ENCODE measurements around the gene ADAMTSL1.

Gene ADAMTSL1

DNA sequence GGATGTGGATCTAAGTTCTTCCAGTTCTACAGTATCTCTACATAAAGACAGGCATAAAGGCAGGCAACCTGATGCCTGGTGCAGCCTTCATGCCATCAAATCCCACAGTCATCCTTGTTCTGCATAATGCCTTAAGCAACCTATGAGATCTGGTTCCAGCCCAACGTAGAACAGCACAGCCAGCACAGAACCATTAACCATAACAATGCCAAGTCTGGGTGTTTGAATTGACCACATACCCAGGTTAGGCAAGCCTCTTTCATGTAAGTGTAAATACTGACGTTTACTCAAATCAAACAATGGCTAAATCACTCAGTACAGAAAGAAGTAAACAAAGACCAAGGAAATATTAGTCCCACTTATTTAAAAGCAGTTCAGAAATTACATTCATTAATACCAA is 195.0 kb downstream of the ADAMTSL1 start:
- no peak for DNase-seq

DNA sequence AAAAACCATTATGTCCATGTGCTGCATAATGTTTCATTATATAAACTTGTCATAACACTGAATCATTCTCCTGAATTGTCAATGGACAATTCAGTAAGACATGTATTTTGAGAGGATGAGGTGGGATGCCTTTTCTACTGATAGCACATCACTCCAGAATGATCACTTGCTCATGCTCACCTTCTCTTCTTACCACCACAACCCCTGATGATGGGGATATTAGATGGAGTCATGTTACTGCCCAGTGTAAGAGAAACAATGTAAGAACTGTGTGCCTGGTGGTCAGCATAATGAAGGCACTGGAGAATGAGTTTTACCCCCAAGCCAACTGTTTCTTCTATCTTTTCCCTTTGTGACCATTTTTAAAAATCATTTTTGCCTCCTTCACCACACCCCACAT is 198.8 kb downstream of the ADAMTSL1 start:
- DNase-seq, result no peak

DNA sequence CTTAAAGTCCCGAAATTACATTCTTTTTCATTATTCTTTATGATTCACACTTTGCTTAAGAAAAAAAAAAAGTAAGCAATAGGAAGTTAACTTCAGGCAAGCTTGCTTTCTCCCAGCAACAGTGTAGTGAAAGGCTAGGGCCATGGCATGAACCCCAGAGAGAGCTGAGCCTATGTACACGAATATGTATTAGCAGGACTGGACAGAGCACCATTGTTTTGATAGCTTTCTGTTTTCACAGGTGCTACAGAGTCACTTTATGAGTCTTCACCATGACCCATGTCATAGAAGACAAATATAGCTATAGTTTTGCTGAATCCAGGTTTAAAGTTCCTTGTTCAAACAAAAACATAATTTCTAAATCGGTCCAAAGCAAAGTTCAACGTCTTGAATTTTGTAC is 199.2 kb downstream of the ADAMTSL1 start:
- no peak for DNase-seq

DNA sequence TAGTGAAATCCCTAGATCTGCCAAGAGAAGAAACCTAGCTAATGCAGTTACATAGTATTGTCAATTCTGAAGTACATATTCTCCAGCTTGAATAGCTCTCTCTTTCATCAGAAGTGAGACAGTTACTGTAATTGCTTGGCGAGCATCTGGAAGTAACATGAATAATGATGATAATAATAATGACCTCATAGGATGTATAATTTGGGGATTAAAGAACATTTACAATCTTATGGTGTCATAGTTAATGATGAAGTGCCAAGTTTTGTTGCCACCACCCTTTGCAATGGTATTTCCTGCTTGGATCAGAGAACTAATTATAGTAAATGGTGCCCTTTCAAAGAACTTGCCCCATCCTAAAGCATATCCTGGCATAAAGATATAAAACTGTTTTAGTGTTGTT is 201.4 kb downstream of the ADAMTSL1 start:
- no peak for DNase-seq

DNA sequence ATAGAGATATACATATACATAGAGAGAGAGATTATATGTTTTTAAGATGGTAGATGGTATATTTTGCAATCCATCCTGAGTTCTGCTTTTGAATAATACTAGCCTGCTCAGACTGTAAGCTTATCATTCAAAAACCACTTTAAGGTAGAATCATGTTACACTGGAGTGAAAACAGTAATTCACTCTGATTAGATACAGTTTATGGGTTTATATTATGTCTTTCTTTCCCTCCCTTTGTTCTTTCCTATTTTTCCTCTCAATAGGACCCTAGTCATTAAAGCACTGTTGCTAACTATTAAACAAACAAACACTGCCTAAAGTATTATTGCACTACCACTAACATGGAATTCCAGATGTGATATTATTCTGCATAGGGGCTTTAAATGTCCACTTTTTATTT is 202.0 kb downstream of the ADAMTSL1 start:
- DNase-seq, result no peak

DNA sequence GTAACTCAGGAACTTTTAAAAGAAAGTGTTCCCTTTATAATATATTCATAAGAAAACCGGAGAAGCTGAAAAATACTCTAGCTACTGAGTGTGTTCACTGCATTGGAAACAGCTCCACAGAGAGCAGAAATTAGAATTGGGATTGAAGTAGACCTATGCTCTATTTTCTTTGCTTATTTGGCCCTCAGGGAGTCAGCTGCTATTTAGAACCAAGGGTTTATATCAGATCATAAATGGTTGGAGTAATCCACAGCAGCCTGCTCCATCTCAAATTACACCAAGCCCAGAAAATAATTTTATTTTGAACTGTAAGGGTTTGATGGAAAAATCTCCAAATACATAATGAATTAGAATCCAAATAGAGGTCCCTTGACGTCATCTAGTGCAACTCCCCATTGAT is 202.6 kb downstream of the ADAMTSL1 start:
- no peak for DNase-seq

DNA sequence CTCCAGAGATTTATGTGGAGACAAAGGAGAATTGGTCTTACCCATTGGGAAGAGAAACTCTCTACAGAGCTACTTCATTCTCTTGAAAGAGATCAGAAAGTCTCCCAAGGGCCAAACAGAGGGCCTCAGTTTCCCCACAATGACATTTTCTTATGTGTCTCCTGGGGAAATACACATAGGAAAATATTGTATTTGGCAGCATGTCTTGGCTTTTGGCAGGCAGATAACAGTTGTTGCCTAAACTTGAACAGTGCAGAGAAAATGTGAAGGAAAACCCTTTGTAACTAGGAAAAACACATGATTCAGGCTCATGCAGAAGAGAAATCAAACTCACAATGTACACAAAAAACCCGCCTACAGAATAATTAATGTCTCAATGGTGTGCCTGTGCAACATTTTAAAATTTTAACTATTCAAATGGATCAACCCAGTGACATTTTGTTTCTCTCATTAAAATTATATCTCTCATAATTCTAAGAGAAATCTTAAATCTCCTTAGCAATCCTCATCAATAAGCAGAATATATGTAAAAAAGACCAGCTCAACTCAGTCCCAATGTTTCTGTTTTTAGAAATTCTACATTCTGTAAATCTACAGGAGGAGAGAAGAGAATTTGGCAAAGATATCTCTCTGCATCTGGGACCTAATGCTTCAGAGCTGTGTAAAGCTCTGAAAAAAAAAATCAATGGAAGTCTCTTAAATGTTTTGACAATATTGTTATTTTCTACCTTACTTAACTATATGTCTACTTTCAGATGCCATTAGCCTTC is 205.1 kb downstream of the ADAMTSL1 start:
- no peak for DNase-seq

DNA sequence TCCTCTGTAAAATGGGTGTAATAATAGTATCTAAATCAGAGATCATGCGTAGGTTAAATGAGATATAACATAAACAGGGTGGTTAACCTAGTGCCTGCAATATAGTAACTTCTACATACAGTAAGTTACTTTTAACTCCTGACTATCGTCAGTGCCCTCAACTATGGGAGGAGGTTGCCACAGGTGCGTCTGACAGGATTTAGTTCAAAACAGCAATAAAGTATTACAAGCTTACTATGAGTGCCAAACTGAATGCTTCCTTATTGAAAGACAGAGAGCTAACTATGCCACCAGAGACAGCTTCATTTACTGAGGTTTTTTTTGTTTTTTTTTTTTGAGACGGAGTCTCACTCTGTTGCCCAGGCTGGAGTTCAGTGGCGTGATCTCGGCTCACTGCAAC is 209.0 kb downstream of the ADAMTSL1 start:
- no peak for DNase-seq

DNA sequence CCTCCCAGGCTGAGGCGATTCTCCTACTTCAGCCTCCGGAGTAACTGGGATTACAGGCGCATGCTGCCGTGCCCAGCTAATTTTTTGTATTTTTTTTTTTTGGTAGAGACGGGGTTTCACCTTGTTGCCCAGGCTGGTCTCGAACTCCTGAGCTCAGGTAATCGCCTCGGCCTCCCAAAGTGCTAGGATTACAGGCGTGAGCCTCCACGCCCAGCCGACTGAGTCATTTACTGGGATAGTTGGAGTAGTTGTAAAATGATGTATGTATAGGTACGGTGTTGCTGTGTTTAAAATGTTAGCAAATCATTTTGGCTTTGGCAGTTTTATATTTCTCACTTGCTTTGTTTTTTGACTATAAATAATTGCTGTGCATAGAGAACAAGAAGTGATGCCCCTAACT is 209.4 kb downstream of the ADAMTSL1 start:
- no peak for DNase-seq

DNA sequence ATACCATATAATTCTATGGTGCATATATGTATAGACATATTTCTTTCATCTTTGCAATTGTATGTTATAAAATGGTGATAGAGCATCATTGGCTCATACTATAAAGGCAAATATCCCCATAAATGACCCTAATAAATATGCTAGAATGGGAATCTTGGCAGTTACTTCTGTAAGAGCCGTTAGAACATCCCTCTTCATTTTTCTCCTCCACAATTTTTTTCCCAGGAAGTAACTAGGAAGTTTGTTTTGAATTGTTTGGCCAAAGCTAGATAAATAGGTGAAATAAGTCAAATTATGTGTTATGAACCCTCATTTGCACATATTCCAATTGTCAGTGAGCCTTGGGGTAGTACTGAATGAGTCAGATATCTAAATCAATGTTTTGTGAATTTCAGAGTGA is 209.9 kb downstream of the ADAMTSL1 start:
- no peak for DNase-seq

DNA sequence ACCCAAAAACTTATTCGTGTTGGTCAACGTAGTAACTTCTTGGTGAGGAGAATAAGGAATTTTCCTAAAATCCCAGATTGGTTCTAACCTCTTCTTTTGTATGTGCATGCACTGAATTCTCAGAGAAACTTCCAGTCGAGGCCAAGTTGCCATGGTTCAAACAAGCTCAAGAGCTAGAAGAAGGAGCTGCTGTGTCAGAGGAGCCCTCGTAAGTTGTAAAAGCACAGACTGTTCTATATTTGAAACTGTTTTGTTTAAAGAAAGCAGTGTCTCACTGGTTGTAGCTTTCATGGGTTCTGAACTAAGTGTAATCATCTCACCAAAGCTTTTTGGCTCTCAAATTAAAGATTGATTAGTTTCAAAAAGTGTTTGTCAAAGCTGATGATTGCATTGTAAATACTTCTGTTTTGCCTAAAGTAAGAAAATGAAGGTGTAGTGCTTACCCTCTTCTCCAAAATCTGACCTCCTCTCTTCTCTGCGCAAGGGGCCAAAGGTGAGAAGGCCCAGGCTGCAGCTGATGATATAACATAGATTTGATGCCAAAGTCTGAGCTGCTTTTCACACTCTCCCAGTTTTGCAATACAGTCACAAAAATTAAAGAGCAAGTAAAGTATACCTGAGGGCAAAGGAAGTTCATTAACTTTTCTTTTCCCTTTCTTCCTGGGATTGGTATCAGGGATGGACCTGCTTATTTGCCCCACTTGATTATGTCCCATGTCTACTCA is 210.8 kb downstream of the ADAMTSL1 start:
- DNase-seq, result no peak

DNA sequence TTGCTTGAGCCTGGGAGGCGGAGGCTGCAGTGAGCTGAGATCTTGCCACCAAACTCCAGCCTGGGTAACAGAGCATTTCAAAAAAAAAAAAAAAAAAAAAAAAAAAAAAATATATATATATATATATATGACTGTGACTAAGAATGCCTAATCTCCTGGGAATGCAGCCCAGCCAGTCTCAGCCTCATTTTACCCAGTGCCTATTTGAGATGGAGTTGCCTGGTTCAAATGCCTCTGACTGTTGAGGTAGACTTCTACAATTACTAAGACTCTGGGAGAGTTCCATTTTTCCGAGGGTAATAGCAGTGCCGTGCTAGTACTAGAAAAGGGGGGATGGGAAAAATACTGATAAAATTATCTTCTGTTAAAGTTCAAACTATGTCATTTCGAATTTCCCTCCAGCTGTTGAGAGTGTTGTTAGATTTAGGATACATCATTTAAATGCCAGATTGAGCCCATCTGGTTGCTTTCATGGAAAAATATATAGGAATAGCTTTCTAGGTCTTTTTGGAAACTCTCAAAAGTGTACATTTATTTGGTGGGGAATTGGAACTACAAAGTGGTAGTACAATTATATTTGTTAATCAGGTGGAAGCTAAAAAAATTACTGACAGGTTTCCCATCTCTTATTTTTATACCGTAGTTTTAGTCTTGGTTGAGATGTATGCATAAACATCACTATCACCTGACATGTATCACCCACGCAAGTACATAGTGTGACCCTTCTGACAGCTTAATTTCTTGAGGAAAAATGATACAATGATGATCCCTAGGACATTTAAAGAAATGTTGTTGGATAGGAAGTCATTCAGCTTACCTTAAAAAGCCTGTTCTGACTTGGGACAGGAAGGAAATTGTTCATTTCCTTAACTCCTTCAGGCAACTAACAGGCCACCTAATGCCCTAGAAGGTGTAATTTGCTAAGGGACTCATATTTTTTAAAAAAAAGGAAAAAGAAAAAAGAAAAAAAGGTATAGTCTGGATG is 214.9 kb downstream of the ADAMTSL1 start:
- no peak for DNase-seq

DNA sequence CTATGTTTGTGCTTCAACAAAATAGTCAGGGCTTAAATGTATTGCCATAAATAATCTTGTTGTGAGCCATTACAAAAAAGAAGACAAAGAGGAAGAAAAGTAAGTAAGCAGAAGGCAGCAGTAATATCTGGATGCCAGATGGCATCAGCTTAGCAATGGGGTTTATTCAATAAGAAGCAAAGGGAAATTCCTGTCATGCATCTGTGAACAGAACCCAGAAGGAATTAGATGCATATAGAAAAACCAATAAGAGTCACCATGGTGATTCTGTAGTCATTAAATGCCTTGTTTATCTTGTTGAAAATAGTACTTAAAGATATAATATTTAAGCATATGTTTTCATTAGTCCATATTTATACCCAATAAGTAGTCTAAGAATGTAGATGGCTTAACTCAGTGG is 216.0 kb downstream of the ADAMTSL1 start:
- no peak for DNase-seq

DNA sequence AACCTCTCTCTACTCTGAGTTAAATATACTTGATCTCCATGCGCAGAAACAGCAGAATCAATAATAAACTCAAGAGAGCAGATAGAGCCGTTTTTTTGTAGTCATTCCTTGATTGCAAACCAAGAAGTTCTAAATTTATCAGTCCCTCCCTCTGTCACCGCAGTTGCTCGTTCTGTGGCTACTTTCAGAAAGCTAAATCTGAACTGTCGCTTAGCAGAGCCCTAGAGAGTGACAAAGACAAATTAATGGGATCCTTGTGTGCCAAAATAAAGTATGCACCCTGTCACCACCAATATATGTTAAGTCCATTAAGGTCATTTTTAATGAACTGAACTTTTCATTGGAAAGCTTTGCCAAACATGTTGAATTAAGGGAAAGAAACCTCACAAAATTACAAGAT is 218.3 kb downstream of the ADAMTSL1 start:
- DNase-seq, result no peak

DNA sequence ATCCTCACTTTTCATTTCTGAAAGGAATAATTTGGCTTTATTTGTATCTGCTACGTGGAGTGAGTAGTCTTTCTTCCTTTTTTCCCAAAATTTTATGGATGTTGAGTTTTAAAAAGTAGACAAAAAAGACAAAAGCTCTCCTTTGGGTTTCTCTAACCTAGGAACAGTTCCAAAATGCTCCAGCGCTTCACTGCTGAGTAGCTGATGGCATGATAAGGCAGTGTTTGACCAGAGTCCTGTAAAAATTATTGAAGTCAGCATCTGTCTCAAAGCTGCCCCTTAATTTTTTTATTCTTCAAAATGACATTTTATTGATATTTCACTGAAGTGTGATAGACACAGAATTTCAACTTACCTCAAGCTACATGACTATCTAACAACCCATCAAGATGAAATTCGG is 219.0 kb downstream of the ADAMTSL1 start:
- no peak for DNase-seq

DNA sequence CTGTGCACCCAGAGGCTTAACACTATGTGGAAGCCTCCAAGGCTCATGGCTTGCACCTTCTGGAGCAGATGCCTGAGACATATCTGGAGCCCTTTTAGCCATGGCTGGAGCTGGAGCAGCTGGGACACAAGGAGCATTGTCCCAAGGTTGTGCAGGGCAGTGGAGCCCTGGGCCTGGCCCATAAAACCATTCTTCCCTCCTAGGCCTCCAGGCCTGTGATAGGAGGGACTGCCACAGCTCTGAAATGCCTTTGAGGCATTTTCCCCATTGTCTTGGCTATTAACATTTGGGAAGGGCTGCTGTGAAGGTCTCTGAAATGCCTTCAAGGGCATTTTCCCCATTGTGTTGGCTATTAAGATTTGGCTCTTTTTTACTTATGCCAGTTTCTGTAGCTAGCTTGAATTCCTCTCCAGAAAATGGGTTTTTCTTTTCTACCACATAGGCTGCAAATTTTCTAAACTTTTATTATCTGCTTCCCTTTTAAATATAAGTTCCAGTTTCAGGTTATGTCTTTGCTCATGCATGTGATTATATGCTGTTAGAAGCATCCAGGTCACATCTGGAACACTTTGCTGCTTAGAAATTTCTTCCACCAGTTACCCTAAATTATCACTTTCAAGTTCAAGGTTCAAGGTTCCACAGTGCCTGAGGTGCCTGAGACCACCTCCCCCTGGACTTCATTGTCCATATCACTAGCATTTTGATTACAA is 221.2 kb downstream of the ADAMTSL1 start:
- DNase-seq, result no peak

DNA sequence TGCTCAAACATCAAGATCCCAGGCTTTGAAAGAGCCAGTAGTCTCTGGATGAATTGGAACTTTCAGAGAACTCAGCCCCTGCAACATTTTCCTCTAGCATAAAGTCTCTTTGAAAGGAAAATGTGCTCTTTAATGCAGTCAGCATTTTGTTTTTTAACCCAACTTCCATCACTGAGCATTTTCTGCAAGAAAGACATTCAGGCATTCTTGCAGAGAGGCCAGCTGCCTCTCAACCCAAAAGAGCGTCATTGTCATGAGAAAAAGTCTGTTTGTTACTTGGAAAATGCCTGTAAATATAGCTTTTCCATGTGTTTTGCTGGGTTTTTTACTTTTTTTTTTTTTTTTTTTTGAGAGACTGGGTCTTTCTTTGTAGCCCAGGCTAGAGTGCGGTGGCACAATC is 225.0 kb downstream of the ADAMTSL1 start:
- no peak for DNase-seq

DNA sequence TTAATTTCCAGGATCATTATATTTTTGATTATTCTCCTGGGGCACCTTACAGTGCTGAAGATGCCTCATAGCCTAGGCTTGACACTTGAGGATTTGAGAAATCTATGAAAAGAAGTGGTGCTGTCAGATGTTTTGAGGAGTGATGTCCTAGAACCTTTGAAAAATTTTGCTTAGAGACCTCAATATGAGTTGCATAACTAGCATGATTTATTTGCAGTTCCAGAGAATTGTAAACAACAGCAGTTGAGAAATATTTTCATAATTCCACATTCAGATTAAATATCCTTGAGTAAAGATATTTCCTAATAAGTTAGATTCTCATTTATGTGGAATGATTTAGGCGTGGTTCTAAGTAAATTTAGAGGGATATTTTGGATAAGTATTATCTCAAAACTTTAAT is 225.8 kb downstream of the ADAMTSL1 start:
- DNase-seq, result no peak

DNA sequence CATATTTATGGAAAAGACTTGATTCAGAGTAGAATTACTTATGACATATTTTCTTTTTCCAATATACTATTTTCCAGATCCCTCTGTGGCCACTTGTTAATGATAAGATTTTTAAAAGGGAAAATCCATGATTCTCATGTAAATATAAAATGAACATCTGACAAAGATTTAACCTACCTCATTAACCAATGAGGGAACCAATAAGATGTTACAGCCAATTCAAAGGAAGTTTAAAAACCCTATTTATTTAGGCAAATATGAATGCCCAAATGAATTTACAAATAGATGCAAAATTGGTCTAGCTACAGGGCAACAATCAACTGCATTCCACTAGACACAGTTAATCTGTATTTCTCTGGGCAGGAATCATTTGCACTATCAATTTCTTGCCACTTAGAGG is 226.8 kb downstream of the ADAMTSL1 start:
- no peak for DNase-seq

DNA sequence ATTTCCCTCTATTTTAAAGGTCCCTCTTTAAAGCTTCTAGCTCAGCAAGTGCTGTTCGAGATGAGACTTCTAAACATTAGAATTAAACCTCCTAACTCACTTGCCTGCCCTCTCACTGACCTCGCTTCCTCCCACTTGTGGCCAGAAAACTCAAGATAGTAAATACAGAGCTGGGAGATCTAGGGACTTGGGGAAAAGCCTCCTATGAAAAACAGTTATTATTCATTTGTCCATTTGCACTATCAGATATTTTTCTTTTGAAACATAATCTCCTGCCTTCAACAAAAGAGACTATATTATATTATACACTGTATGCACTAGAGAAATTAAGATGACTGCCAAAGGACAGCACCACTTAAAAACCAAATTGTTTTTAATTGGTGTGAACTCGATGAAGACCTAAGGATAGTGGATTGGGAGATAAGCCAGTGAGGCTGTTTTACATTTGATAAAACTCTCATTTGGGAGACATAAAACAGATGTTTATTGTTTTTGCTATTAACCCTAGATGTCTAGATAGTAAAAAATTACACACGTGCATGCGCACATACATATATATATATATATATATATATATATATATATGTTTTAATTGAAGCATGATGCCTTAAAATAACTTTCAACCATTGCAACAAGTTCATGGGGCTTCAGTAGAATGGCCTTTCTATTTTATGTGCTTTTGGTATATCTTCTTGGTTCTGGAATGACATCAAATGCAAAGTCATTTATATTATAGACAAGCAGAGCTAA is 229.4 kb downstream of the ADAMTSL1 start:
- no peak for DNase-seq

DNA sequence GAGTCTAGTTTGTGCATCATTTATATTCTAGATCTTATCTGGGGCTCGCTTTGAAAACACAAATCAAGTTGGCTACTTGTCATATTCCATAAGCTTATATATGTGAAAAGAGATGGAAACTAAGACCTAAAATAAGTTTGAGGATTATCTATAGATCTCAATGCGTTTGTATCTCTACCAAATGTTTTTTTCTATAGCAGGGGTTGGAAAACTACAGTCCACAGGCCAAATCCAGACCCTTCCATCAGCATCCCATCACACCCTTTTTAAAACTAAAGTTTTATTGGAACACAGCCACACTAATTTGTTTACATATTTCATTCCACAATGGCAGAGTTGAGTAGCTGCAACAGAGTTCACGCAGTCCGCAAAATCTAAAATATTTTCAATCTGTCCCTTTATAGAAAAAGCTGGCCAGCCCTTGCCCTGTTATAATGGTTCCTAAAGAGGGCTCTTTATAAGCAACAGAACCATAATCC is 230.0 kb downstream of the ADAMTSL1 start:
- DNase-seq, result no peak

Measured in effector CD4-positive, alpha-beta T cell (primary cell).